Fibroblast of skin of back (primary cell): ENCODE results near the gene BICRAL.
A peak's percentile ranks its signal among the peaks of the same experiment; 100 is the strongest.
"Not testable (repeated sequence)": the region's sequence is repeated elsewhere in the genome, so short reads cannot be mapped to it uniquely, and the experiment has no call there.

Experiments
- DNase-seq: peaks from one replicate; pipeline ENCODE4 v3.0.0-alpha.2; 2013

The BICRAL gene

DNA sequence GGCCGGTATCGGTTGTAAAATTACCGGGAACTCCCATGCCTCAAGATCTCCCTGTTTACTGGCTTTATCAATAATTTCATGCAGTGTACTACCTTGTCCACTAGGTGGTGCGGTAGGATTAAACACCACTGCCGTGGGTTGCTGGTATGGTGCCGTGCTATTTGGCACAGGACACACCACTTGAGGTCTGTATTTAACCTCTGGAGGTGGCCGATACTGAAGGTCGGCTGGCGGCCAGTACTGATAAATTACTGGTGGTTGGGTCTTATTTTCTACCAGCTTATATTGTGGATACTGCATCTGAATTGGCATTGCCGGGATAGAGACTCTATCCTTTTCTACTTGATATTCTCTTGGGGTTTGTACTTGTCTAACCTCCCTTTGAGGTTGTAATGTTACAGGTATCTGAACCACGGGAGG is 119.7 kb downstream of the BICRAL start:
- DNase-seq: peak; percentile 81

DNA sequence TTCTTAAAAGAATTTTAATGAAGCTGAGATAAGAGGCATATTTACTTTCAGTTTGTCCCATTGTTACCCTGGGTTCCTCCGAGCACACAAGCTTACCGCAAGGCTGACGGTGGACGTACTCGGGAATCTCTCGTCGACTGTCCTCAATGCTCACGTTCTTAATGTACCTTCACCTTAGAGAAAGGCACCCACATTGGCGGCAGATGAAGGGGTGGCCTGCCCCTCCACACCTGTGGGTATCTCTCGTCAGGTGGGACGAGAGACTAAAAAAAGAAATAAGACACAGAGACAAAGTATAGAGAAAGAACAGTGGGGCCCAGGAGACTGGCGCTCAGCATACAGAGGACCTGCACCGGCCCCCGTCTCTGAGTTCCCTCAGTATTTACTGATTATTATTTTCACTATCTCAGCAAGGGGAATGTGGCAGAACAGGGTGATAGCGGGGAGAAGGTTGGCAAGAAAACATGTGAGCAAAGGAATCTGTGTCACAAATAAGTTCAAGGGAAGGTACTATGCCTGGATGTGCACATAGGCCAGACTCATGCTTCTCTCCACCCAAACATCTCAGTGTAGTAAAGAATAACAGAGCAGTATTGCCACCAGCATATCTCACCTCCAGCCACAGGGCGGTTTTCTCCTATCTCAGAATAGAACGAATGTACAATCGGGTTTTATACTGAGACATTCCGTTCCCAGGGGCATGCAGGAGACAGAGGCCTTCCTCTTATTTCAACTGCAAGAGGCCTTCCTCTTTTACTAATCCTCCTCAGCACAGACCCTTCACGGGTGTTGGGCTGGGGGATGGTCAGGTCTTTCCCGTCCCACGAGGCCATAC is 120.8 kb downstream of the BICRAL start:
- not testable (repeated sequence) for DNase-seq

DNA sequence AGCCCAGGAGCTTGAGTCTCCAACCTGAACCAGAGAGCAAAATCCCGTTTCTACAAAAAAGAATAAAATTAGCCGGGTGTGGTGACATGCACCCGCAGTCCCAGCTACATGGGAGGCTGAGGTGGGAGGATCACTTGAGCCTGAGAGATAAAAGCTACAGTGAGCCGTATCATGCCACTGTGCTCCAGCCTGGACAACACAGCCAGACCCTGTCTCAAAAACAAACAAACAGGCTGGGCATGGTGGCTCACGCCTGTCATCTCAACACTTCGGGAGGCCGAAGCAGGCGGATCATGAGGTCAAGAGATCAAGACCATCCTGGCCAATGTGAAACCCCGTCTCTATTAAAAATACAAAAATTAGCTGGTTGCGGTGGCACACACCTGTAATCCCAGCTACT is 122.6 kb downstream of the BICRAL start:
- no peak for DNase-seq

DNA sequence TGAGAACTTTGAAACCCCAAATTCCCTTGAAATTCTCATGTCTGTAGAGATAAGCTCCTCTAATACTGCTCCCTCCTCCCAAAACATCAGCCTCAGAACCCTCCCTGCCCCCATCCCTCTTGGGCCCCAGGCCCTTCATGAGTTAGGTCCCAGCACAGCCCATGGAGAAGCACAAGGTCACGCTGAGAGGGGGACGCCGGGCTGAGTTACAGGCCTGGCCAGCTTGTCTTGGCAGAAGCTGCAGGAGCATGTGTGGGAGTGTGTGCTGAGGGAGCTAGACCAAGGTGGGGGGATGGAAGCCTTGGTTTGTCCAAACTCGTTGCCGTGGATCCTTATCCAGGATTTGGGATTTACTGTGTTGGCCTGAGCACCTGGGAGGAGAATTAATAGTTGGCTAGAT is 125.5 kb downstream of the BICRAL start:
- DNase-seq: no peak

DNA sequence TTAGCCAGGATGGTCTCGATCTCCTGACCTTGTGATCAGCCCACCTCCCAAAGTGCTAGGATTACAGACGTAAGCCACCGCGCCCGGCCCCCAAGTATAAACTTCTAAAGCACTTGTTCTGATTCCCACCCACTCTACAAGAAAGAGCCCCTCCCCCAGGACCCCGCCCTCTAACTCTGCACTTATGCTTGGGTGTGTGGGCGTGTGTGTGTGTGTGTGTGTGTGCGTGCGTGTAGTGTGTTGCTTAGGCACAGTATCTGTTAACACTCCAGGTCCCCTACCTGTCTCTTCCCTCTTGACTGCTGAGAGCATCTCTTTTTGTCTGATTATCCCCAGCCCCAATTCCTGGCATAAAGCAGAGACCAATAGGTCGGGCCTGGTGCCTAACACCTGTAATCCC is 128.0 kb downstream of the BICRAL start:
- no peak for DNase-seq

DNA sequence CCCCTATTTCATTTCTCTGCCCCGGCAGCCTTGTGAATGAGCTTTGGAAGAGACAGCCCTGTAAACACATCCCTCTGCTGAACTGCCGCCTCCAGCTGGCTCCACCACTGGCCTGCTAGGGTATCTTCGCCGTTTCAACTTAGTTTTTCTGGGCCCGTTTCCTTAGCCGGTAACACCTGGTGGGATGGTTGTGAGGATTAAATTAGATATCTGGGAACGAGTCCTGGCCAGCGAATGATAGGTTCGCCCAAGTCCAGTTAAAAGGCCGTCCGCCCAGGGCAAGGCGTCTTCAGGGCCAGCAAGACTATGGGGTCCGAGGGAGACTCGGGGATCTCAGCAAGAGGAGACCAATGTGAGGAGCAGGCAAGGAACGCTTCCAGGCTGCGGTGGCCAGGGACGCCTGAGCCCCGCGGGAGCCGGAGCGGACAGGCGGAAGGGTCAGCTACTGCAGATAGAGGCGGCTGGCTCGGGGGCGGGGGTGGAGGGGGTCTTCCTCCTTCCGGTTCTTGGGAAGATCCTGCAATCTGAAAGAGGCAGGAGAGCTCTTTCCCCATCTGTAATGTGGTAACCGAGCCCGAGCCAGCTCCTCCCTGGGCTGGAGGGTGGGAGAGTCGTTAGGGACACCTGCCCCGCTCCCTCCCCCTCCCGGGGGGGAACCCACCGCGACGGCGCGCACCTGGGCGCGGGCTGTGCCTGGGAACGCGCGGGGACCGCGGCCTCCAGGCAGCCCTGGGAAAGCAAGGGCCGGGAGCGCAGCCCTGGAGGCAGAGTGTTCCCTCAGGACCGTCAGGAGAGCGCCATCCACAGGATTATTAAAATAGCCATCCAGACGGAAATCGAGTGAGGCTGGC is 129.5 kb downstream of the BICRAL start:
- no peak for DNase-seq

DNA sequence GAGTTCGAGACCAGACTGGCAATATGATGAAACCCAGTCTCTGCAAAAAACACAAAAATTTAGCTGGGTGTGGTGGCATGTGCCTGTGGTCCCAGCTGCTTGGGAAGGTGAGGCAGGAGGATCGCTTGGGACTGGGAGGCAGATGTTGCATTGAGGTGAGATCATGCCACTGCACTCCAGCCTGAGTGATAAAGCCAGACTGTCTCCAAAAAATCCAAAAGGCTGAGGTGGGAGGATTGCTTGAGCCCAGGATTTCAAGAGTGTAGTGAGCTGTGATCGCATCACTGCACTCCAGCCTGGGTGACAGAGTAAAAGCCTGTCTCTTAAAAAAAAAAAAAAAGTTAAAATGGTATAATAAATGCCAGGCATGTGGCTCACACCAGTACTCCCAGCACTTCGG is 132.7 kb downstream of the BICRAL start:
- no peak for DNase-seq

DNA sequence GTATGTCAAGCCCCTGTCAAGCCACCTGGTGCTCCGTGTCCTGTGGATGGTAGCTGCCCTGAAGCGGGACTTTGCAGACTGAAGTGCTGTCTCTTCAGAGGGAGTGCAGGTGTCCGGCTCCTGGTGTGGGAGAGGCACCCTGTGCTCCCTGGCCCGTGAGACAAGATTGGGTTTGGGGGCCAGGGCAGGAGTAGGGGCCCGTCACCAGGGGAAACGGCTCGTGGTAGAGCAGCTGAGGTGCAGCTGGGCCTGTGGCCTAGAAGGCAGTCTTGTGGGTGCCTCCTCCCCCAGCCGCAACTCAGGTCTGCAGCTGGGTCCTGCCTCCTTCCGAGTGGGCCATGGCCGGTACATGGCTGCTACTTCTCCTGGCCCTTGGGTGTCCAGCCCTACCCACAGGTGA is 133.9 kb downstream of the BICRAL start, which contains the start of gene PTCRA:
PTCRA (plus strand) TSS at position 322 of the 400 bp plus-strand sequence; CDS start at position 339, 17 bp downstream.
- no peak for DNase-seq

DNA sequence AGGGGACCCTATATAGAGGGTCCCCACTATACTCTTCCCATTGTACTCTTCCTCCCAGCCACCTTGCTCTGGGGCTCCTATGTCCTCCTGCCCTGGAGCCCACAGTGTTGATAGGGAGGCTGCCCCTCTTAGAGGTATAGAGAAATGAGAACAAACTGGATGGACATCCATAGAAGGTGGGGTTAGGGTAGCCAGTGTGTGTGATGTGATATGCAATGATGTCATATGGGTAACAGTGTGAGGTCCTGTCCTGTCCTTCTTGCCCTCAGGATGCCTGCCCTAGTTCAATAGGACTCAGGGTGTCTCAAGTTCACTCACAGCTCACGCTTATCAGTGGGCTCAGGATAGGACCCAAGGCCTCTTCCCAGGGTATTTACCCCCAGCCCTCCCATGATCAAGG is 134.4 kb downstream of the BICRAL start:
- DNase-seq: no peak
